Measurements from ENCODE around the gene PPP2R5E. TPM values are rescaled to one million over a fixed set of nuclear protein-coding genes. Genes with fewer than 3 reads are reported as not detected.

The PPP2R5E gene
- total RNA-seq, 1 donor from 2014 or later: 5.7 TPM

DNA sequence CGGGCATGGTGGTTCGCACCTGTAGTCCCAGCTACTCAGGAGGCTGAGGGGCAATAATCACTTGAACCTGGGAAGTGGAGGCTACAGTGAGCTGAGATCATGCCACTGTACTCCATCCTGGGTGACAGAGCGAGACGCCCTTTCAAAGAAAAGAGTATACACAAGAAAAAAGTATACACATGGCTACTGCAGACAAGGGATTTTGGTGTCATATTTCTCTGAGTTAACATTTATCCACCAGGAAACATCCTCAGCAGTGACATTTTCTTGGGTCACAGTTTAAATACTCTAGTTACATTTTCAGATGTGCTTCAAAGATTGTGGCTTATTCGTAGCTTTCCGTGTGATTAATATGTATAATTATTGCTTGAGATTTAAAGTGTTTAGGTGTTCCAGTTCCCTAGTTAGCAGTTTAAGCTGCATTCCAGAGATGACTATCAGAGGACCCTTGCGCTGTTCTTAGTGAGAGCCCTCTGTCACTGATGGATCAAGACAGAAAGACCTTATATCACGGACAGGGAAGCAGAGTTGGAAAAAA is 4.7 kb upstream of the PPP2R5E start:
- H3K4me3 ChIP-seq: no peak overlapping the region
- intact Hi-C loops (cut with DNase I): loop anchor here (10.0 kb wide), 1 partner anchor 787 kb away; no protein-coding TSS in a partner anchor
- H3K36me3 ChIP-seq: no peaks in the 10 kb centered on the region
- H3K27ac ChIP-seq: no peak overlapping the region
- no peaks in the 10 kb centered on the region for H3K27me3 ChIP-seq
- peaks cover 0 to 5% of the 10 kb centered on the region in 2 donors for H3K4me1 ChIP-seq
- TF ChIP-seq, protein P1, sequence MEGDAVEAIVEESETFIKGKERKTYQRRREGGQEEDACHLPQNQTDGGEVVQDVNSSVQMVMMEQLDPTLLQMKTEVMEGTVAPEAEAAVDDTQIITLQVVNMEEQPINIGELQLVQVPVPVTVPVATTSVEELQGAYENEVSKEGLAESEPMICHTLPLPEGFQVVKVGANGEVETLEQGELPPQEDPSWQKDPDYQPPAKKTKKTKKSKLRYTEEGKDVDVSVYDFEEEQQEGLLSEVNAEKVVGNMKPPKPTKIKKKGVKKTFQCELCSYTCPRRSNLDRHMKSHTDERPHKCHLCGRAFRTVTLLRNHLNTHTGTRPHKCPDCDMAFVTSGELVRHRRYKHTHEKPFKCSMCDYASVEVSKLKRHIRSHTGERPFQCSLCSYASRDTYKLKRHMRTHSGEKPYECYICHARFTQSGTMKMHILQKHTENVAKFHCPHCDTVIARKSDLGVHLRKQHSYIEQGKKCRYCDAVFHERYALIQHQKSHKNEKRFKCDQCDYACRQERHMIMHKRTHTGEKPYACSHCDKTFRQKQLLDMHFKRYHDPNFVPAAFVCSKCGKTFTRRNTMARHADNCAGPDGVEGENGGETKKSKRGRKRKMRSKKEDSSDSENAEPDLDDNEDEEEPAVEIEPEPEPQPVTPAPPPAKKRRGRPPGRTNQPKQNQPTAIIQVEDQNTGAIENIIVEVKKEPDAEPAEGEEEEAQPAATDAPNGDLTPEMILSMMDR (IDR thresholded peaks at IDR 0.05): no peak
- no peaks in the 10 kb centered on the region for H3K9me3 ChIP-seq
- no peak for DNase-seq (ENCODE audit: low spot score in 2 of 2)

DNA sequence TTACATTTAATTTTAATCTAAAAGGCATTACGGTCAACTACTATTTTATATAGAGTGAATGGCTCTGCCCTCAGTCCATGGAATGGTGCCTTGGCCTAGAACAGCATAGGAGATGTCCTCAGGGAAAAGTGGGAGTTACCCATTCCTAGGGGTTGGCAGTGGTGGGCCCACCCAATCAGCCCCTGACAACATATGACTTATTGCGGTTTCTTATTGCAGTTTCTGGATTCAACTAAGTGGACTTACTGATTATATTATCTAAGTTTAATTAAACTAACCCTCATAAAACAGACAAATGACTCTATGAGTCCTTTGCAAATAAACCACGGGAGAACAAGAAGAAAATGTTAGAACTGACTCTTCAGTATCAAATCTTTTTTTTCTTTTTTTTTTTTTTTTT is 2.3 kb upstream of the PPP2R5E start:
- no peaks in the 10 kb centered on the region for H3K9me3 ChIP-seq
- H3K36me3 ChIP-seq: no peaks in the 10 kb centered on the region
- TF ChIP-seq, protein P1 (IDR thresholded peaks at IDR 0.05): no peak
- no peak overlapping the region for H3K27ac ChIP-seq
- intact Hi-C loops (cut with DNase I): loop anchor here (10.0 kb wide), 1 partner anchor 789 kb away; no protein-coding TSS in a partner anchor
- DNase-seq (ENCODE audit: low spot score in 2 of 2): no peak
- H3K4me1 ChIP-seq: peaks cover 0 to 16% of the 10 kb centered on the region in 2 donors
- H3K27me3 ChIP-seq: no peaks in the 10 kb centered on the region
- no peak overlapping the region for H3K4me3 ChIP-seq

DNA sequence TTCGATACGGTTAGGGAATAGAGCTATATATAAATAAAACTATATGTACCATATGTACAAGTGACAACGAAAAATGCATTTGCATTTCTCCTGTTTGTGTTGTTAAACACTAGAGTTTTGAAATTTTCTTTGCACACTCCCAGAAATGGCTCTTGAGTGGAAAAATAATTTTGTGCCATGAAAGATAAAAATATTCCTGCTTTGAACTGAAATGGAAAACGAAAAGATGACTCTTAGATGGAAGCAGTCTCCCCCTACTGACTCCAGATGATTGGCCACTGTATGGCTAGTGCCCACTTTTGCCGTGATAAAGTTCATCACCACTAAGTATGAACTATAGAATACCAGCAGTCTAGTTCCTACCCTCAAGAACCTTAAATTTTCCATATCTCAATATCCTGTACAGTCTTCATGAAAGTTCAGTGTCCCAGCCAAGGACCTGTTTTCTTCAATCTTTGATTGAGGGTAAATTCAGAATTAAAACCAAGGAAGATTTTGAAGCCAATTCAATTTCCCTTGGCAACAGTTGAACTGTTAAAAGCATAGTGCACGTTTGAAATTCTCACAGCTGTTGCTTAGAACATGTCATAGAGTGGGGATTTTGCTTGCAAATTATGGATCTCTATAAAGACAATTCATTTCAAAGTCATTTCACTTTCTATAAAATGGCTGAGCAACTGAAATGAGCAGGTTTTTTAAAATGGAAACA is 1.6 kb upstream of the PPP2R5E start:
- no peak overlapping the region for H3K27ac ChIP-seq
- H3K4me1 ChIP-seq: peaks cover 0 to 16% of the 10 kb centered on the region in 2 donors
- H3K9me3 ChIP-seq: no peaks in the 10 kb centered on the region
- H3K36me3 ChIP-seq: peaks cover under 1% of the 10 kb centered on the region in 2 donors
- peak overlapping the region; percentile 92 for H3K4me3 ChIP-seq
- H3K27me3 ChIP-seq: no peaks in the 10 kb centered on the region
- TF ChIP-seq, protein P1 (IDR thresholded peaks at IDR 0.05): peak in 2 of 3 experiments; percentile 19 to 33
- intact Hi-C loops (cut with DNase I): loop anchor here (5.0 to 10.0 kb wide), 2 partner anchors 247 to 790 kb away; no protein-coding TSS in a partner anchor
- DNase-seq (ENCODE audit: low spot score in 2 of 2): no peak

DNA sequence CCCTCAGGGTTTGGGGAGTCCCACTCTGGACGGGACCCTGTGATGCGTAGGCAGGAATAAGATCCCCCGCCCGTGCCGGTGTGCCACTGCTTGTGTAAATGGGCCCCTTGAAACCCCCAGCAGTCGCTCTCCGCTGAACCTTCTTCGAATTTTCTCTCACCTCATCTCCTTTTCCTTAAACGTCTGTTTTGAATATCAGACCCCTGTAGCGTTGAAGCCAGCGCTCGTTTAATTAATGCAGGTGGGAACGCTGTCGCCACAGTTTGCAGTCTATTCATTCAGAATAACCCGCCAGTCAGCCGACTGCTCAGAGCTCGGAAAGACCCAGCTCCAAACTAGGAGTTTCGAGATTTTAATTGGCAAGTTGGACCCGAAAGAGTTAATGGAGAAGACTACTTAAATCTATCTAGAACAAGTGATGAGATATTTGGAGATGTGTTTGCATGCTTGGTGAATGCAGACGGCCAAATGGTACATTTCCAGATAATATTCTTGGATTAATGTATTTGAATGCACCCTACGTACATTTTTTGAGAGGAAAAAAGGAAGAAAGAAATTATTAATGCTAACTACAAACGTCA is 739 bp upstream of the PPP2R5E start:
- no peaks in the 10 kb centered on the region for H3K9me3 ChIP-seq
- intact Hi-C loops (cut with DNase I): loop anchor here (1.0 to 10.0 kb wide), 7 partner anchors 97 to 791 kb away; partner anchors contain the start of genes SGPP1 and WDR89
- H3K4me1 ChIP-seq: peaks cover 0 to 16% of the 10 kb centered on the region in 2 donors
- H3K36me3 ChIP-seq: peaks cover 8 to 9% of the 10 kb centered on the region in 2 donors
- TF ChIP-seq, protein P1 (IDR thresholded peaks at IDR 0.05): no peak
- peak overlapping the region; percentile 68 to 81 for H3K27ac ChIP-seq
- H3K27me3 ChIP-seq: no peaks in the 10 kb centered on the region
- no peak for DNase-seq (ENCODE audit: low spot score in 2 of 2)
- peak overlapping the region; percentile 92 for H3K4me3 ChIP-seq

DNA sequence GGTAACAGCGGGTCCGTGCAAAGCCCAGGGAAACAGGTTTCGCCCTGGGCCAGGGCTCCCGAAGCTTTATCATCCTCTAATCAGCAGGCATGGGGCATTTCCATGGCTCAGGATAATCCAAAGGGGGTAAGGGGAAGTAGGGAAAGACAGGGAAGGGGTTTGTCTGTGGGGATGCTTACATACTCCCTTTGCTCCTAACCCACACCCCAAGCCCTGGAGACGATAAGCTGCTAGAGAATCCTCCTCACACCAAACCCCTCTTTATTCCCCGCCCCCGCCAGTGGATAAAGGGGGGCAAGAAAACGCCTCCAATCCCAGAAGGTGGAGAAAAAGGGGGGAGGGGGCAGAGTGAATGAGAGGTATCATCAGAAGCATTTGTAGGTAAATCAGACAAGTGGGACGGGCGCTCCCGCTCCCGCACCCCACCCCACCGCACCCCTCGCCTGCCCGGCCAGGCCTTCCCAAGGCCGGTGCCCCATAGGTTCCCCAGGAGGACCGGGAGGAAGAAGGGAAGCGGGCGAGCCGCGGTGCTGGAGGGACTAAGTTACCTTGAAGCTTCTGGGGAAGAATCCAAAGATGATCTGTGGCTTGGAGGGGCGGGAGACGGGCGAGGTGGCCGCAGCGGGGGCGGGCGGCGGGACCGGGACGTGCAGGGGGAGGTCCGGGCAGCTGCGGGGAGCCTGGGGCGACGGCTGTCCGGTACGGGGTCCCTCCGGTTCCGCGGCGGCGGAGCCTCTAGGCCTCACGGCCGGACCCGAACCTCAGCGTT is 762 bp downstream of the PPP2R5E start:
- DNase-seq (ENCODE audit: low spot score in 2 of 2): peak in 1 of 2 donors; percentile 64
- Histone ChIP-seq H3K36me3 (peaks cover 20 to 23% of the 10 kb centered on the region in 2 donors), H3K27ac (peak overlapping the region; percentile 87 to 91), H3K4me1 (peaks cover 0 to 16% of the 10 kb centered on the region in 2 donors), H3K4me3 (peak overlapping the region; percentile 92), H3K27me3 (no peaks in the 10 kb centered on the region), H3K9me3 (no peaks in the 10 kb centered on the region)
- intact Hi-C loops (cut with DNase I): loop anchor here (2.0 to 10.0 kb wide), 4 partner anchors 106 to 792 kb away; partner anchors contain the start of gene SGPP1
- TF ChIP-seq, protein P1 (IDR thresholded peaks at IDR 0.05): no peak

All from ascending aorta (tissue), 2 donors.